GM12873 (cell line): ENCODE measurements around the gene STPG3.

Experiments
- CTCF ChIP-seq: IDR thresholded peaks from 2 replicates; pipeline ENCODE4 v1.5.1; 2012; ENCODE audit warnings: low read depth, mild to moderate bottlenecking, moderate library complexity, low read length, control low read depth; ENCODE audit not compliant: insufficient read depth; ENCODE audit errors: missing control alignments

Gene STPG3

GRCh38 chr9:137213160-137214060, 37.7 kb upstream of the STPG3 start:
- TF ChIP-seq CTCF, result no peak

- TF ChIP-seq CTCF, result no peak
Measured at GRCh38 chr9:137214620-137215019, 36.5 kb upstream of the STPG3 start.

GRCh38 chr9:137215196-137215986, 35.7 kb upstream of the STPG3 start:
- TF ChIP-seq CTCF, result no peak

- no peak for TF ChIP-seq CTCF
Measured at GRCh38 chr9:137216188-137216965, 34.7 kb upstream of the STPG3 start.

- no peak for TF ChIP-seq CTCF
Measured at GRCh38 chr9:137217276-137218211, 33.5 kb upstream of the STPG3 start.

DNA sequence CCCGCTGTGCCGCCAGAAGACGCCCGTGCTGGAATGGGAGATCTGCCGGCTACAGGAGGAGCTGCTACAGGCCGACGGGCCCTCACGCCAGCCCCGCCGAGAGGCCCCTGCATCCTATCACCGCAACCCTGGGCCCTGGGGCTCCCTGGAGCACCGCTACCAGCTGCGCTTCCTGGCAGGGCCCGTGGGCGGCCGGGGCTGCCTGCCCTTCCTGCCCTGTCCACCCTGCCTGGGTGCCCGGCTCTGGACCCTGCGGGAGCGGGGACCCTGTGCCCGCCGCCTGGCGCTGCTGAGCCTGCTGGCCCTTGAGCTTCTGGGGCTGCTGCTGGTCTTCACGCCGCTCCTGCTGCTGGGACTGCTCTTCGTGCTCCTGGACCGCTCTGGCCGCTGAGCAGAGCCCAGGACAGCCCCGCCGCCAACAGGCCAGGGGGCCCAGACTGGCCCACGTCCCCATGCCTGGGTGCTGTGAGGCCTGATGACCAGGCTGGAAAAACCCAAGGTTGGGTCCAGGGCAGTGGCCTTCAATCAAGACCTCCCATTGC, 32.8 kb upstream of the STPG3 start:
- no peak for TF ChIP-seq CTCF
